Activated T-cell treated with anti-CD3 and anti-CD28 coated beads for 24 hours (primary cell): ENCODE data around the gene SNRNP70.
"Not testable (repeated sequence)": the region's sequence is repeated elsewhere in the genome, so short reads cannot be mapped to it uniquely, and the experiment has no call there.

Experiments
- DNase-seq: peaks from one replicate; pipeline ENCODE4 v3.0.0-alpha.2; 2020; ENCODE audit warnings: low read depth

The SNRNP70 gene

GRCh38 chr19:49120325-49120683, 35.1 kb downstream of the SNRNP70 start:
- no peak for DNase-seq

DNA sequence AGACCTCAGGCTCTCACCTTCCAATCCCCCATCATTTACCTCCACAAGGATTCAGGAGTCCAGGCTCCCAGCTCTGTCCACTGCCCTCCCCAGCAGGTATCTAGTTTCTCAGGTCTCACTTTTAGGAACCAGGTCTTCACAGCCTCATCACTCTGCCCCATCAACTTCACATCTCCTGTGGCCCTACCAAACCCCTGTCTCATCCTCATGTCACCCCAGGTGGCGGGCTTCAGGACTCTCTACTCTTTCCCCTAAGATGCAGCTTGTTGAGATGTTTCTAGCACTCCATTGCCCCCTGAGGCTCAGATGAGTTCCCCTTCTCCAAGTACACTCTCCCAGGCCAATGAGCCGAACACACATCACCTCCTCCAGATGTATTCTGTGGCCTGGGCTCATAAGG, 35.6 kb downstream of the SNRNP70 start:
- no peak for DNase-seq

GRCh38 chr19:49121841-49122240, 36.6 kb downstream of the SNRNP70 start:
- DNase-seq: not testable (repeated sequence)

- not testable (repeated sequence) for DNase-seq
These were observed 38.0 kb downstream of the SNRNP70 start for GRCh38 chr19:49123285-49123684.

DNA sequence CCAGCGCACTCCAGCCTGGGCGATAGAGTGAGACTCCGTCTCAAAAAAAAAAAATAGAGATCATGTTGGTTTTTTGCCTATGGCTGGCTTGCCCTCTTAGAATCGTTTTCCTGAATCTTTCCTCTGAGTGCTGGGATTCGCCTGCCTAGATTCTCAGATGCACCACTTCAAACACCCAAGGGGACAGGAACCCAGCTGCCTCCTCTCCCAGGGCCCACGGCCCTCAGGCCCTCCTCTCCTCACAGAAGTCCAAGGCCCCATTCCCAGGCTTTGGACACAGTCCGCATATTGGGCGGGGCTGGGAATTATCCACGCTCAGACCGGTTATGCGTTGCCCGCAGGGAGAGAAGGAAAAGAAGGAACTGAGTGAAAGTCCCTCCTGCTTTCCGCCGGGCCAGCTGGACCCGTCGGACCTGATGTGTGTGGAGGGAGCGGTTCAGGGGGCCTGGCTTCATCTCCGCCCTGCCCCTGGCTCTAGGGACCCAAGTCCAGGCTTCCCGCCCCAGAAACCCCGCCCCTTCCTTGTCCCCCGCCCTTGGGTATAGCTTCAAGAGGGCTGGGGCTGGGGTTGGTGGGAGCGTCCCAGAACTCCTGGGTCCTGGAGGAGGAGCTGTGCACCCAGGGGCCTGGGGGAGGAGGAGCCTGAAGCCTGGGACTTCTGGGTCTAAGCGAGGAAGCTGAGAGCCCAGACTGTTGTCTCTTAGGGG, 39.9 kb downstream of the SNRNP70 start:
- DNase-seq: no peak

GRCh38 chr19:49126575-49126974, 41.3 kb downstream of the SNRNP70 start:
- no peak for DNase-seq

DNA sequence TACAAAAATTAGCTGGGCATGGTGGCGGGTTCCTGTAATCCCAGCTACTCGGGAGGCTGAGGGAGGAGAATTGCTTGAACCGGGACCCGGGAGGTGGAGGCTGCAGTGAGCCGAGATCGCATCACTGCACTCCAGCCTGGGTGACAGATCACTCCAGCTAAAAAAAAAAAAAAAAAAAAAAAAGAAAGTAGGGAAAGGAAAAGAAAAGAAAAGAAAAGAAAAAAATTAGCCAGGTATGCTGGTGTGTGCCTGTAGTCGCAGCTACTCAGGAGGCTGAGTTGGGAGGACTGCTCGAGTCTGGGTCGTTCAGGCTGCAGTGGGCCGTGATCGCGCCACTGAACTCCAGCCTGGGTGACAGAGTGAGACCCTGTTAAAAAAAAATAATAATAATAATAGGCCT, 42.0 kb downstream of the SNRNP70 start:
- DNase-seq: not testable (repeated sequence)

GRCh38 chr19:49127674-49128544, 42.7 kb downstream of the SNRNP70 start:
- DNase-seq: peak; percentile 90

DNA sequence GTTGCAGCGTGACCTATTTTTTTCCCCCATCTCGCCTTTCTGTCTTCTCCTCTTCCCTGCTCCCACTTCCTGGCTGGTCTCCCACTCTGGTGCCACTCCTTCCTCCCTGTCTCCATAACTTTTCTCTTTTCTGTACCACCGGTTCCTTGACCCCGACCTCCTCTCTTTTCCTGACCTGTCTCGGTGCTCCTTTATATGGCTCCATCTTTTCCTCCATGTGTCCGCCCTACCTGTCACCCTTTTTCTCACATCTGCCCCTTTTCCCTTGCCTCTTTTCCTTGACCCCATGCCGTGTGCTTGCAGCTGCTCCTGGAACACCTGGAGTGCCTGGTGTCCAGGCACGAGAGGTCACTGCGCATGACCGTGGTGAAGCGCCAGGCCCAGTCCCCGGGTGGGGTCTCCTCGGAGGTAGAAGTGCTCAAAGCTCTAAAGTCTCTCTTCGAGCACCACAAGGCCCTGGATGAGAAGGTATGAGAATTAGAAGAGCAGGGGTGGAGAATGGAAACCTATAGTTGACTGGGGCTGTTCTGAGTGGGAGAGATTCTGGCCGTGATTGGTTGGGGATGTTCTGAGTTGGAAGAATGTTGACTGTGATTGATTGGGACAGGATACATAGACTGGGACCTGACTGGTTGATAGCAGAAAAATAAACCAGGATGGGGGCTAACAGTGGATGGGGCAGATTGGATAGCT, 43.4 kb downstream of the SNRNP70 start:
- DNase-seq: no peak

- DNase-seq: no peak
These were observed 44.0 kb downstream of the SNRNP70 start for GRCh38 chr19:49129238-49129583.

DNA sequence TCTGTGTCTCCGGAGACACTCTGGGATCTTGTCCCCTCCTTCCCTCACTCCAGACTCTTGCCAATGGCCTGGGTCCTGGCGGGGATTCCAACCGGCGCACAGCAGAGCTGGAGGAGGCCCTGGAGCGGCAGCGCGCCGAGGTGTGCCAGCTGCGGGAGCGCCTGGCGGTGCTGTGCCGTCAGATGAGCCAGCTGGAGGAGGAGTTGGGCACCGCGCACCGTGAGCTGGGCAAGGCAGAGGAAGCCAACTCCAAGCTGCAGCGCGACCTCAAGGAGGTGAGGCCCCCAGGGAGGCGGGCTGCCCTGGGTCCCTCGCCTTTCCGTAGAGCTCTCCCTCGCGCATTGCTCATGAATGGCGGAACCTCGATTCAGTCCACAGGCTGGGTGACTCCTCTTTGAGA, 45.1 kb downstream of the SNRNP70 start:
- no peak for DNase-seq

- DNase-seq: no peak
These were observed 47.8 kb downstream of the SNRNP70 start for GRCh38 chr19:49132974-49133609.

- no peak for DNase-seq
These were observed 48.6 kb downstream of the SNRNP70 start for GRCh38 chr19:49133621-49134454.

DNA sequence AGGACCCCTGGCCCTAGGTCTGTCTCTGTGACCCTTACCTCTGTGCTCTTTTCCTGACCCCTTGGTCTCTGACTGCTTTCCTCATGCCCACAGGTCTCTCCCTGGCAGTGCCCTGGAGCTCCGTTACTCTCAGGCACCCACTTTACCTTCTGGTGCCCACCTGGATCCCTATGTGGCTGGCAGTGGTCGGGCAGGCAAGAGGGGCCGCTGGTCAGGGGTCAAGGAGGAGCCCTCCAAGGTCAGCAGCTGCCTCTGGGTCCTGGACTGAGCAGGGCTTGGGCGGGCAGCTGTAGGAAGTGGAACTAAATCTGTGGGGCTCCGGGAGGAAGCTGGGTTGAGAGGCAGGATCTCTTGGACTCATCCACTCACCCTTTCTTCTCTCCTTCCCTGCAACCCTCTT, 50.4 kb downstream of the SNRNP70 start:
- no peak for DNase-seq

GRCh38 chr19:49136771-49137171, 51.5 kb downstream of the SNRNP70 start:
- DNase-seq: no peak

- no peak for DNase-seq
These were observed 55.7 kb downstream of the SNRNP70 start for GRCh38 chr19:49140951-49141350.

- no peak for DNase-seq
These were observed 56.1 kb downstream of the SNRNP70 start for GRCh38 chr19:49141352-49141751.

DNA sequence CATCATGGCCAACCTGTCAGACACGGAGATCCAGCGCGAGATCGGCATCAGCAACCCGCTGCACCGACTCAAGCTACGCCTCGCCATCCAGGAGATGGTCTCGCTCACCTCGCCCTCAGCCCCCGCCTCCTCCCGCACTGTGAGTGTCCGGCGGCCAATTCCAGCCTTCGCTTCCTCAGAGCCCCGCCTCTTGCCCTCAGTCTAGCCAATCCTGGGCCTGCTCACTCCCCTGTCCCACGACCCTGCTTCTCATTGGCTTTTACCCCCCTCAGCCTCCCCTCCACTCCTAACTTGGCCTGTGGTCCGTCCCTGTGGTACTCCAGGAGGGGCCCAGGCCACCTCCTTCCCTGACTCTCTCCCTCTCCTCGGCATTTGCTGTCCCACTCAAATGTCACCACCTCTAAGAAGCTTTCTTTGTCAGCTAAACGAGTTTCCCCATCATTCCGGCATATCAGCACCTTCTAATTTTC, 57.6 kb downstream of the SNRNP70 start:
- DNase-seq: peak; percentile 61

GRCh38 chr19:49145573-49146407, 60.5 kb downstream of the SNRNP70 start:
- peak; percentile 67 for DNase-seq

DNA sequence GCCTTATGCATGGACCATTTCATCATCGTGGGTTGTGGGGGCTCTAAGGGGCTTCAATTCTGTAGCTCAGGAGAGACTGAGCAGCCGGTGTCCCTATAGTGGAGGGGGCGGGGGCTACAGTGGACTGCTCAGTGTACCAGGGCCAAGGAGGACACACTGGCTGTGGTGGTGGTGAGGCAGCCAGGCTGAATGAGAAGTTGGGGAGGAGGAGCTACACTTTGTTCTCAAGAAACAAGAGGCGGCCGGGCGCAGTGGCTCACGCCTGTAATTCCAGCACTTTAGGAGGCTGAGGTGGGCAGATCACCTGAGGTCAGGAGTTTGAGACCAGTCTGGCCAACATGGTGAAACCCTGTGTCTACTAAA, 61.1 kb downstream of the SNRNP70 start:
- not testable (repeated sequence) for DNase-seq
